HG03520 (cell line): ENCODE results near the gene TM2D3.

Source experiments
- ATAC-seq: cut with Tn5 transposase; IDR thresholded peaks from one replicate; pipeline ENCODE4 v1.9.1; 2021; ENCODE audit warnings: mild to moderate bottlenecking, moderate library complexity; ENCODE audit not compliant: unreplicated experiment

Gene TM2D3

GRCh38 chr15:101625980-101626379, 26.2 kb downstream of the TM2D3 start:
- ATAC-seq = no peak

DNA sequence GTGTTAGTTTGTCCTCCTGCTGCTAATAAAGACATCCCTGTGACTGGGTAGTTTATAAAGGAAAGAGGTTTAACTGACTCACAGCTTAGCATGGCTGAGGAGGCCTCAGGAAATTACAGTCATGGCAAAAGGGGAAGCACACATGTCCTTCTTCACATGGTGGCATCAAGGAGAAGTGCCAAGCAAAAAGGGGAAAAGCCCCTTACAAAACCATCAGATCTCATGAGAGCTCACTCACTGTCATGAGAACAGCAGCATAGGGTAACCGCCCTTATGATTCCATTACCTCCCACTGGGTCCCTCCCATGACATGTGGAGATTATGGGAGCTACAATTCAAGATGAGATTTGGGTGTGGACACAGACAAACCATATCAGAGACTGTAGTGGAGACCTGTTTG, 27.0 kb downstream of the TM2D3 start:
- ATAC-seq = no peak

DNA sequence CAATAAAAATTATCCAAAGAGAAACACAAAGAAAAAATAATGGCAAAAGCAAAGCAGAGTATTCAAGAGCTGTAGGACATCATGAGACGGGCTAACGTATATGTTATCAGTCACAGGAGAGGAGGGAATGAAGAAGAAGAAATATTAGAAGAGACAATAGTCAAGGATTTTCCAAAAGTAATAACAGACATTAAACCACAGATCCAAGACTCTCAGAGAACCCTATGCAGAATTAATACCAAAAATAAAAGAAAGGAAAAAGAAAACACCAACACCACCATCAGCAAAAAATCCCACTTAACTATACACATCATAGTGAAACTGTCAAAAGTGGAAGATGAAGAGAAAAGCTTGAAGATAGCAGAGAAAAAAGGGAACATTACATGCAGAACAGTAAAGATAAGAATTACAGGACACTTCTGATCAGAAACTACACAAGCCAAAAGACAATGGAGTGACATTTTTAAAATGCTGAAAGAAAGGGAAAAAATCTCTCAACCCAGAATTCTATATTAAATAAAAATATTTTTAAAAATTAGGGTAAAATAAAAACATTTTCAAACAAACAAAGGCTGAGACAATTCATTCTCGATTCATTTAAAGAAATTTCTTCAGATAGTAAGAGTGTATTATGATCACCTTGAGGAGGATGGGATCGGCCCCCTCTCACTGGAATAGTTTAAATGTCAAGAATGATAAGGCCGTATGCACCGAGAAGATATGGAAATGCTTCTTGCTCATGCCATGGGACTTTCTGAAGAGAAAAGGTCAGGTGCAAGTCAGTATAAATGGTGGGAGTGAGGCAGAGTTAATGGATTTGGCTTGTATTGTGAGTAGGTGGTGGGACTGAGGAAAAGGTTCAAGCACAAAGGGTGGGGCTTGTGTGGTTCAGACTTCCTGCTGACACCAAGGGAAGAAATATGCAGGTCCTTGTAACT, 28.5 kb downstream of the TM2D3 start:
- ATAC-seq = no peak

GRCh38 chr15:101621961-101622360, 30.2 kb downstream of the TM2D3 start:
- ATAC-seq = no peak

DNA sequence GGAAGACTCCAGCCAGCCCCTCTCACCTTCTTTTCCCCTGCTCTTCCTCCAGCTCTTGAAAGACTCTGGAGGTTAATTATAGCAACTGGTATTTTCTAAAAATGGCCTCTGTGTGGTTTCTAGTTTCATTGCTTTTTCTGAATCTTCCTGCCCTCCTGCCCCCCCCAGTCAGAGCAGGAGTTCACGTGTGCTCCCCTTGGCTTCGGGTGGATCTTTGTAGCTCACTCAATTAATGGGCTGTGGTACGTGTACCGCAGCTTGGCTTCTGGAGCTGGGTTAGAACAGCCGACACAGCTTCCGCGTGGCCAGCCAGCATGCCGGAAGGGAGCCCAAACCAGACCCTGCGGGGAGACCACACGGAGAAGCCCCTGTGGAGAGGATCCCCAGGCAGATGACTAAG, 31.5 kb downstream of the TM2D3 start:
- no peak for ATAC-seq

DNA sequence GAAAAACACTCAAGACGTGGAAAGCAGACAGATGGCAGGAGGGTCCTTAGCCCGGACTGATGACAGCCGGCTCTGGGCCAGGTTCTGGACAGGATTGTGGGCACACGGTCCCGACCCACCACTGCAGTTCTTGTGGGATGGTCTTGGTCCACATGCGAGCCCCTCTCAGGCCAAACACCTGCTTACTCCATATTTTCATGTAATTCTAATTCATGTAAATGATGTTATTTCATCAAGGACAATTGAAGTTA, 32.6 kb downstream of the TM2D3 start:
- no peak for ATAC-seq

- ATAC-seq = no peak
Observed at GRCh38 chr15:101618851-101619614, 33.1 kb downstream of the TM2D3 start.

GRCh38 chr15:101618076-101618475, 34.1 kb downstream of the TM2D3 start:
- no peak for ATAC-seq

DNA sequence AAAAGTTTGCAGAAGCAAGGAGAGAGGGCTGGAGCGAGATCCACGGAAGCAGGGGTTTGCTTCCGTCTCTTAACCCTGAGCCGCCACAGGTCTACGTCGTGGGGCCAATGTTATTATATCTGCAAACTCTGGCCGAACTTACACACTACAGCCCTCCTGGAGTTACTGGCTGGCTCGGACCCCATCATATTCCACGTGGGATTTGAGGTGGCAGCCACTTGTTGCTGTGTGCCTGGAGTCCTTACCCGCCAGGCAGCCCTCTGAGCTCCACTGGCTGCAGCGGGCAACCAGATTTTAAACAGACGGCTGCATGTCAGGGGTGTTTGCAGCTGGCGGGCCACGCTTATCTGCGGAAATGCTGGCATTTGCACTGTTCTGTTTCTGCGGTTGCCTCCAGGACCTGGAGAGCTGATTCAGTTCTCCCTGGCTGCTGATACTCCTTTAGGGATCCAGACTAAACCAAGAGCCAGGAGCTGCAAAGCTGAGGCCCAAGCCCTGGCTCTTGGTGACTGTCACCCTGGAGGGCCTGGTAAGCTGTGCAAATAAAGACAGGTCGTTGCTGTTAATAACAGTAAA, 34.7 kb downstream of the TM2D3 start:
- no peak for ATAC-seq

DNA sequence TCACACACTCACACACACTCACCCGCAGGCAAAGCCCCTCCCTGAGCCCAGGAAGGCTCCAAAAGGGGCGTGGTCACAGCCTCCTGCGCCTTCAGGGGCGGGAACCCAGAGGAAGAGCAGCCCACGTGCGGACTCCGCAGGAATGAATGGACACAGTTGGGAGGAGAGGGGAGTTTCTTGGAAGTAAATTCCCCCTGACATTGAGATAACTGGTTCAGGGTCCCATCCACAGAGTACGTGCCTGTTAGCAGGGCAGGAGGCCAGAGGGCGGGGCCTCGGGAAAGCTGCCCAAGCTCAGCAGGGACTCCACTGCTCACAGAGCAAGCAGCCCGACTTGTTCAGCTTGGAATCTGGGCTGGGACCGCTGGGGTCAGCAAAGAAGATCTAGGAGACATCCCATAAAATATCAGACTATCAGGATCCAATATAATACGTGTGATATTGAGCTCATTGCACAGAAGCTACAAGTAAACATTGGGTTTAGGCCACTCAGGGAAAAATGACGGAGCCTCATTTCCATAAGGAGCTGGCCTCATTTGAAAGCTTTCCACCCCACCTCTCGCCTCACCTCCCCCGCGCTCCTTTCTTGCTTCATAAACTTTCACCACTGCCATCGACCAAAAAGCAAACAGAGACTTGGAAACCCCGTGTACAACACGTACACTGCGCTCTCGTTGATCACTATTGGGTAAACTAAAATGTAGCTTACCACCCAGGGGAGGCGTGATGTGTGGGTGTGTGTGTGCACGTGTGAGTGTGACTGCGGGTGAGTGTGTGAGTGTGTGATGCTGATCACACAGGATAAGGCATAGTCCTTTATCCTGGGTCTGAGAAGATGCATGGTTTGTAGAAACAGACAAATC, 36.0 kb downstream of the TM2D3 start:
- no peak for ATAC-seq

DNA sequence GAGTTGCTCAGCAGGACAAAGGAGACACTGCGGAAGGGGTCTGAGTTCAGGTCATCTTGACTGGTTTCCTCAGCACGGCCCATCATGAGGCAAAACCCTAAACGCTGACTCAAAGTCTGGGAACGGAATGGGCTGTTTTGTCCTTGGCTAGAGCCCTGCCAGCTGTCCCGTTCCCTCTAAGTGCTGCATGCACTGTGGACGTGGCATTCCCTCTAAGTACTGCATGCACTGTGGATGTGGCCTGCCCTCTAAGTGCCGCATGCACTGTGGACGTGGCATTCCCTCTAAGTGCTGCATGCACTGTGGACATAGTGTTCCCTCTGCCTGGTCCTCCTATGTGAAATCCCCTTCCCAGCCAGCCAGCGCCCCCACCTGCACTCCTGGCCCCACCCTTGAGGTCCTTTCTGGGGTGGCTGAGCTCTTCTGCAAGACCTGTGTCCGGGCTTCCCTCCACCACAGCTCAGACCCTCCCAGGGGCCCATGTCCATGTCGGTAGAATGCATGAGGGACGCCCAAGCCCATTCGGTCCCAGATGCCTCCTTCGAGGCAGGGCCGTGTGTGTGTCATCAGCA, 36.7 kb downstream of the TM2D3 start:
- ATAC-seq = no peak

DNA sequence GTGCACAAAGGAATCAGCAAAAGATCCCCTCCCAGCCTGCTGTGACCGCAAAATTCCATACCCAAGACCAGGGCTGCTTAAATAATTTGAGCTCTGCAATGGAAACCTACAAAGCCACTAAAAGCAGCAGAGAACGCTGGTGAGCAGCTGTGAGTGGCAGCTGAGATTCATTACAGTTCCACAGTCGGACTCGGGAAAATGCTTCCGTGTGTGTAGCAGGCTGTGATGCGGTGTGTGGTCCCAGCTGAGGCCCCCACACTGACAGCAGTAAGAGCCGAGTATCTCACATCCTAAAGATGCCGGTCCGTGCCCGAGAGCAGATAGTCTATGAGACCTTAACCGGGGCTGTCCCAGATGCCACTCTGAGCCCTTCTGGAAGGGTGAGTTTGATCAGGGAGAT, 37.4 kb downstream of the TM2D3 start:
- ATAC-seq = no peak

DNA sequence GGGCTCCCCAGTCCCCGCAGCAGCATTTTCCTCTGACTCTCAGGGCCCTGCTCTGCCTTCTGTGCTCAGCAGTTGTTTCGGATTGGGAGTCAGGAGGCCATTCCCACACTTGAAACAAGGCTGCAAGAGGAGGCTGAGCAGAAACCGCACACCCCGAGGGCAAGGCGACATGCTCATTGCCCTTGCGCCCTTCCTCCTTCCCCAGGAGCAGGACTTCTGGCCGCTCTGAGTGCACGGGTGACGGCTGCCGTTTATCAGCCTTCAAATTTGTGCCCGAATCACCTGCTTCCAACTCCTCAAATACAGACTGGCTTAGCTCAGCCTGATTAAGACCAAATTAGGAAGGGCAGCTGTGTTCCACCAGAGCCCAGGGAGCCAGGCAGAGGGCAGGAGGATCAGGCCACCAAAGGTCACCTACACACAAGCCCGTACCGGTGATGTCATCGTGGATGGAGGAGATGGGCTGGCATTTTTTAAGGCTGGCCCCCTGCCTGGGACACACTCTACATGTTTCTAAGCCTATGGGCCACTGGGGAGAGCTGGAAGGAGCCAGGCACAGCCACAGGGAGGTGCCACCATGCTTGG, 38.1 kb downstream of the TM2D3 start:
- ATAC-seq = no peak

- ATAC-seq = no peak
Observed at GRCh38 chr15:101613130-101614000, 38.8 kb downstream of the TM2D3 start.

- ATAC-seq = no peak
Observed at GRCh38 chr15:101612676-101613075, 39.5 kb downstream of the TM2D3 start.

DNA sequence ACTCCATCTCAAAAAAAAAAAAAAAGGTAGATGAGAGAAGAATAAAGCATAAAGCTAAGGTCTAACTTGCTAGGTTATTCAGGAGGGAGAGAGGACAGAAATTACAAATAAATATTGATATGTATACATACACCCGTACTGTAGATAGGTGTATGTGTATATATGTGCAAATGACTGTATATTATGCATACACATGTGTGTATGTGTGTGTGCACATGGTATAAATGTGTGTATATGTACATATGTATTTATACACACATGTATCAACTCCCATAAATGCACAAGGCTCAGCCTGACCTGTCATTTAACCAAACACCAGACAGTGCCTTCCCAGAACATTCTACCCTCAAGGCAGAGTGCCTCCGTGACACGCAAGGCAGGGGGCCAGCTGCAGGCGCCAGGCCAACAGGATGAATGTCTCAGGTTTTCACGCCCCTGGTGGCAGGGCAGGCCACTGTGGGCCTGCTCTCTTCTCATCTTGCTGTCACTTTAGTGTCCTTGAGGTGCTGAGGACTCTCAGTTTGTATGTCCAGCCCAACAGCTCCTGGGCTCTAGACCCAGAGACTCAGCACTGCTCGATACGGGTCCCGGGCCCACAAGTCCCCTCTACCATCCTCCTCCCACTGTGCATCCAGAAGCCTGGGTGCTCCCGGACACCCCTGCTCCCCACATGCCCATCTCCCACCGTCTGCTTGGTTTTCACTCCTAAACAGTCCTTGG, 40.4 kb downstream of the TM2D3 start:
- no peak for ATAC-seq

DNA sequence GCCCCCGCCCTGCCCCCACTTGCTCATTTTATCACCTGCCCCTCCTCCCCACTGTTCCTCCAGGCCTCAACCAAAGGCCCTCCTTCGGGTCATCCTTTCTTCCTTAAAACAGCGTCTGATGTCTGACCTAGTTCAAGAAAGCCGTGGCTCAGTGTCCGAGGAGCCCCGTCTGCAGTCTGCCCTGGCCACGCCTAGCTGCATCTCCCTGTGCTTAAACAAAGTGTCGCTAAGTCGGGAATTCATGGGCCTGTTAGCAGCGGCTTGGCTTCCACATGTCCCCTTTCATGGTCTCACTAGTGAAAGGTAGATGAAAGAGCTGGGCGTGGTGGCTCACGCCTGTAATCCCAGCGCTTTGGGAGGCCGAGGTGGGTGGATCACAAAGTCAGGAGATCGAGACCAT, 41.2 kb downstream of the TM2D3 start:
- no peak for ATAC-seq

DNA sequence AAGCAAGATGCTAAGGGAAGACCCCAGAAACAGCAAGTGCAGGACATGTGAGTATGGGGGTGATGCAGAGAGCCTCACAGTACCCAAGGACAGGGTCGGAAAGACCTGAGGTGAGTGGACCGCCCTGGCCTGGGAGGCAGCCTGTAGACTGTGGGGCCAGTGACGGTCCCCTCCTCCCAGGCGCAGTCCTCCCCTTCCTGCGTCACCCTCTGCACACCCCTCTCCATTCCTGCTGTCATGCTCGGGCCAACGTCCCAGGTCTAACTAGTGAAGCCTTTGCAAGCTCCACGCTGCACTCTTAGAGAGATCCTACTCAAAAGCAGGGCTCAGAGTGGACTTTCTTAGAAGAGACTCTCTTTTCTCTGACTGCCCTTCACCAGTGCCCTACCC, 41.6 kb downstream of the TM2D3 start:
- ATAC-seq = no peak
